T-helper 9 cell (primary cell): ENCODE results near the gene STAP2.
"Not testable (repeated sequence)": the region's sequence is repeated elsewhere in the genome, so short reads cannot be mapped to it uniquely, and the experiment has no call there.

Experiments
- DNase-seq: peaks from one replicate; pipeline ENCODE4 v3.0.0-alpha.2; 2020

STAP2 gene

DNA sequence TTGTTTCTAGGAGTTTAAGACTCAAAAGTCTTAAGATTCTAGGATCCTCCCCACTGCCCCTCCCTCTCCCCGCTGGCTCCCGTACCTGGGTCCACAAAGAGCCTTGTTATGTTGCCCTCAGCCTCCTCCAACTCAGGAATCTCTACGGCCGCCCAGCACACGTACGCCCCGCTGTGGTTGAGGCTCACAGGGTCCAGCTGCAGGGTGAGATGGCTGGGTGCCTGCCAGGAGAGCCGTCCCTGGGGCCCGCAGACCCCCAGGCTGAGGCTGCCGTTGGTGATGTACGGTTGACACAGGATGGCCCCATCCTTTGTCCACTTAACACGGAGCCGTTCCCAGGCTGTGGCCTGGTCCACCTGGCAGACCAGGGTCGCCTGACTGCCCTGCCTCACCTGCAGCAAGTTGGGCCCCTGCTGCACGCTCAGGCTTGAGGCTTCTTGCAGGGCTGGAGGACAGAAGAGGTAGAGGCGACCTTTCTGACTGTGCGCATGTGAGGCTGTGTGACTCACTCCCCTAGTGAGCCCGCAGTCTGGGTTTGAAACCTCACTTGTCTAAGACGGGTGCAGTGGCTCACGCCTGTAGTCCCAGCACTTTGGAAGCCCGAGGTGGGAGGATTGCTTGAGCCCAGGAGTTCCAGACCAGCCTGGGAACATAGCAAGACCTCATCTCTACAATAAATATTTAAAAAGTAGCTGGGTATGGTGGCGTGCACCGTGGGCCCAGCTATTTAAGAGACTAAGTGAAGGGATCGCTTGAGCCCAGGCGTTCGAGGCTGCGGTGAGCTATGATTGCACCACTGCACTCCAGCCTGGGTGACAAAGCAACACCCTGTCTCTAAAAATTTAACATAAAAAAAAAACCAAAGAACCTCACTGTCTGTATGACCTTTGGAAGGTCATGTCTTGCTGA is 40.5 kb downstream of the STAP2 start:
- DNase-seq, result no peak

GRCh38 chr19:4295972-4296771 is 42.5 kb downstream of the STAP2 start:
- DNase-seq, result no peak

DNA sequence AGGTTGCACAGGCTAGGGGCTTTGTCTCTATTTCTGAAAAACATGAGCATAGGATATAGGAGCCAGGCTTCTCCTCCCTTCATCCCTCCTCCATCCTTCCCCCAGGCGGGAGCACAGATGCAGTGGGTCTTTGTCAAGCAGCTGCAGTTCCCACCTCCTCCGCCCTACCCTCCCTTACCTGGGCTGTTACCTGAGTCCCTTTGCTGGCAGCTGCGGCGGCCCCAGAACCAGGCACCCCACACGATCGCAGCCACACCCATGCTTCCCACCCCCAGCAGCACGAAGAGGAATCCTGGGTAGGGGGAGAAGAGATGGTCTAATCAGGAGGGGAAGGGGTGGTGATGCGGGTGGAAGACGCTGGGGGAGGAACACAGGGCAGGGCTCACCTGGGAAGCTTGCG is 44.2 kb downstream of the STAP2 start:
- DNase-seq, result no peak

DNA sequence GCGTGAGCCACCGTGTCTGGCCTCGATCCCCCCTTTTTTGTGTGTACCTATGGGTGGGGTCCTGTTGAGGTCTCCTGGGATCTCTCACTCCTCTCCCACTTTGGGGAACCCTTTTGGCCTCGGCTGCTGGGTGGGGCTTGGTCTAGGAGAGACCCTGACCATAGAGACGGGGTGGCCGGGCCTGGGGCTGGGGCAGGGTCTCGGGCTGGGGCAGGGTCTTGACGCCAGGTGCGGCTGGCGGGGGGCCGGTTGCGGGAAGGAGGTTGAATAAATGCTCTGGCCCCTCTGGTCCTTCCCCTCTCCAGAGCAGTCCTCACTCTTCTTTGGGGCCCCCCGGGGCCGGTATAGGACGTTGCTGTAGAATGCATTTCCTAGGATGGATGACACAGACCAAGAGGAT is 46.1 kb downstream of the STAP2 start:
- DNase-seq, result no peak

DNA sequence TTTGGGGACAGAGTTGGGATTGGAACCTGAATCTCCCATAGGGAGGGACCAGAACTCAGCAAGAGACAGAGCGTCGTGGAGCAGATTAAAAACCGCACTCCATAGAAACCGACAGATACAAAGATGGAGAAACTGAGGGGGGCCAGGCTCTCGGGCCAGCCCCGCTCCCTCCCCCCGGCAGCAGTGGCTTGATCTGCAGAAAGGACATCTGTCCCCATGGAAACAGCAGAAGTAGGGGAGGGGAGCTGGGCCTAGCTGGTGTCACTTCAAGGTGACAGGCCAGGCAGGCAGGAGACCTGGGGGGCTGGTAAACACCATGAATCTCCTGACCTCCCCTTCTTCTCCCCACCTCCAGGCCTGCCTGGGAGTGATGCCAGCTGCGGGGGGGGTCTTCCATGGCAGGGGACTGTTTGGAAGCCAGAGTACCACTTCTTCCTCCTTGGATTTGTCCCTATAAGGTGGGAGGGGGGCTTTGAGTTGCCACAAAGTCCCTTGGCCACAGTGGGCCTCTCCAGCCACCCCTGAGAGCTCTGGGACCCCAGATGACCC is 47.4 kb downstream of the STAP2 start:
- DNase-seq, result no peak

DNA sequence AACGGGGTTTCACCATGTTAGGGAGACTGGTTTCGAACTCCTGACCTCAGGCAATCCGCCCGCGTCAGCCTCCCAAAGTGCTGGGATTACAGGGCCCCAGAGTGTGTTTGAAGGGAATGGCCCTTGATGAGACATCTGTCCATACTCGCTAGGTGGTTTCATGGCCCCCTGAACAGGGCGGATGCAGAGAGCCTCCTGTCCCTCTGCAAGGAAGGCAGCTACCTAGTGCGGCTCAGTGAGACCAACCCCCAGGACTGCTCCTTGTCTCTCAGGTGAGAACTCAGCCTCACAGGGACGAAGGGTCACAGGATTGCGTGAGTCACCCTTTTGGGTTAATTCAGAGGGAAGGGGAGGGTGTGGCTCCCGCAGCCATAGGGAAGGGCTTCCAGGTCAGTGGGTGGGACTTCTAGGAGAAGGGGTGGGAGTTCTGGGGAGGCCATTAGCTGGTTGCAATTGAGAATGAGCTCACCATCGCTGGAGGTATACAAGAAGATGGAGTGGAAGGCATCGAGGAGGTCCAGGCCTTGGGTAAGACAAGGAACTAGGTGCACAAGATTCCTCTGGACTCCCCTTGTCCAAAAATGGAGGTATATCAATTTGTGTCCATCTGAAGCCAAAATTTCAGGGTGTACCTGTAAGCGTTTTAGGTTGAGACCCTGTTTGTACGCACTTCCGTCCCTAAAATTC is 50.4 kb downstream of the STAP2 start:
- DNase-seq, result no peak

DNA sequence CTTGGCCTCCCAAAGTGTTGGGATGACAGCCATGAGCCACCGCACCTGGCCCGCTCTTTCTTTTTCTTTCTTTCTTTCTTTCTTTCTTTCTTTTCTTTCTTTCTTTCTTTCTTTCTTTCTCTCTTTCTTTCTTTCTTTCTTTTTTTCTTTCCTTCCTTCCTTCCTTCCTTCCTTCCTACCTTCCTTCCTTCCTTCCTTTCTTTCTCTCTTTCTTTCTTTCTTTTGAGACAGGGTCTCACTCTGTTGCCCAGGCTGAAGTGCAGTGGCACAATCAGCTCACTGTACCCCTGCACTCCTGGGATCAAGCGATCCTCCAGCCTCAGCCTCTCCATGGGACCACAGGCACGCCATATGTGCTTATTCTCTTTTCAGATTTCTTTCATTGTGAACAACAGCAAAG is 52.5 kb downstream of the STAP2 start:
- DNase-seq, result not testable (repeated sequence)

DNA sequence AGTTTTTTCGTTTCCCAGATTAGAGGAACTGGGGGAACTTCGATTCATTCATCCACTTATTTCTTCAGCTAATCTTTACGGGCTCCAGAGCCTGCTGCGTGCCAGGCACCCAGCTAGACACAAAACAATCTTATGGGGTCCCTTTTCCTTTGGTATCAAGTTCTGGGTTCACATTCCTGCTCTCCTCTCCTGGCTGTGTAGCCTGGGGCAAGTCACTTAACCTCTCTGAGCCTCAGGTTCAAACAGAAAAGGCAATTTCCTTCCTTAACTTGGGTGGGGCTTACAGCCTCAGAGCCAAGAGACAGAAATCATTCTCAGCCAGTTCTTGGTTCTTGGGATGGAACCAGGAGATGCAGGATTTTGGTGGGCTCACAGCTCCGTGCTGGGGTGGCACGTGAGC is 53.7 kb downstream of the STAP2 start:
- DNase-seq, result no peak

DNA sequence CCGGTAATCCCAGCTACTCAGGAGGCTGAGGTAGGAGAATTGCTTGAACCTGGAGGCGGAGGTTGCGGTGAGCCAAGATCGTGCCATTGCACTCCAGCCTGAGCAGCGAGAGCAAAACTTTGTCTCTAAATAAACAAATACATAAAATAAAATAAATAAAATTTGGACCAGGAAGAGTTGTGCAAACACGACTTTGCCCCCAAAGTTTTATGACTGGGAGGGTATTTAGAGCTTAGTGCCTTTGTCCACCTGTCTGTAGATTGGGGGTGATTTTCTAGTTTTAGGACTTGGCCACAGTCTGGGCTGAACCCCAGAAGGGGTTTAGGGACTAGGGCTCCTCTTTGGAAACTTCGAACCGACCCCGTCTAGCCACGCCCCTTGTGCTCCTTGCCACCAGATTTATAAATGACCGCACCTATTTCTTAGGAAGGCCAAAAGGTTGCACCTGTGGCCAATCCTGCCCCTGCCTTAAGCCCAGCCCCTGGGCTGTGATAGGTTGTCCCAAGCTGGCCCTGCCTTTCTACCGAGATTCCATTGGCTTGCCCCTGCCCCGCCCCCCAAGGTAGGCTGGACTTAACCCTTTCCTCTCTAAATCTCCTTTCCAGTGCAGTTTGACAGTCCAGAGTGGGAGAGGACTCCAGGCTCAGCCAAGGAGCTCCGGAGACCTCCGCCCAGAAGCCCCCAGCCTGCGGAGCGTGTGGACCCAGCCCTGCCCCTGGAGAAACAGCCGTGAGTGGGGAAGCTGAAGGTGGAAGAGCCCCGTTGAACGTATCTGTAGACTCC is 54.3 kb downstream of the STAP2 start:
- DNase-seq, result no peak

DNA sequence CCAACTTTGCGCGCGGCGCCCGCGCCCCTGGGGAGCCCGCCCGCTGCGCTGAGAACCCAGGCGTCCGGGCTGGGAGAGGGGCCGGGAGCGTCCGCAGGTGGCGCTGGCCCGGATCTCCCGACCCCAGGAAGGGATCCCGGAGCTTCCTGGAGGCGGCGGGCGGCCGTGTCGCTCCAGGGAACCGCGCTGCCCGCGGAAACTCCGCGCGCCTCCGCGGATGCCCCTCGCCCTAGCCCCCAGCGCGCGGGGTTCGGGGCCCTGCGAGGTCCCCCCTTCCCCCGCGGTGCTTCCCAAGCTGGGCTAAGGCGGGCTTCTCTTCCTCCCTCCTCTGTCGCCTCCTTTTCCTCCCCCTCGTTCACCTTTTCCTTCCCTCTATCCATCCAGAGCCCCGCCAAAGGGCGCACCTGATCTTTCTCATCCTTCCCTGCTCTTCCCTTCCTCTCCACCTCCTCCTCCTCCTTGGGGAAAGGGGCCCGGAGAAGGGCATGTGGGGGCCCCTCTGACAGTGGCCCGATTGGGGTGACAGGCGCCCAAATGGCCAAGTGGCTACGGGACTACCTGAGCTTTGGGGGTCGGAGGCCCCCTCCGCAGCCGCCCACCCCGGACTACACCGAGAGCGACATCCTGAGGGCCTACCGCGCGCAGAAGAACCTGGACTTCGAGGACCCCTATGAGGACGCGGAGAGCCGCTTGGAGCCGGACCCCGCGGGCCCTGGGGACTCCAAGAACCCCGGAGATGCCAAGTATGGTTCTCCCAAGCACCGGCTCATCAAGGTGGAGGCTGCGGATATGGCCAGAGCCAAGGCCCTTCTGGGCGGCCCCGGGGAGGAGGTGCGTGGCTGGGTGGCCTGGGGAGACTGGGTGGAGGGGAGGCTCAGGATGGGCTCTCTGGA is 58.9 kb downstream of the STAP2 start:
- no peak for DNase-seq

DNA sequence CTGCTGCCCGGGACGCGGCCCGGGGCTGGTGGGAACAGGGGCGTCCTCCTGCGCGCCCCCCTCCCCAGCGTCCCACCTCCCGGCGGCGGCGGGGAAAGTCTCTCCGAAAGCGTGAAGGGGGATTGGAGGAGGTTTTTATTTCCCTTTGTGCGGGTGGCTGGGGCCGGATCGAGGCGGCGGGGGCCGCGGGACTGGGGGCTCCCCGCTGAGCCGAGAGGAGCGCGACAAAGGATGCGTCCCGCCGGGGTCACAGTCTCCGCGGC is 59.4 kb downstream of the STAP2 start:
- no peak for DNase-seq

DNA sequence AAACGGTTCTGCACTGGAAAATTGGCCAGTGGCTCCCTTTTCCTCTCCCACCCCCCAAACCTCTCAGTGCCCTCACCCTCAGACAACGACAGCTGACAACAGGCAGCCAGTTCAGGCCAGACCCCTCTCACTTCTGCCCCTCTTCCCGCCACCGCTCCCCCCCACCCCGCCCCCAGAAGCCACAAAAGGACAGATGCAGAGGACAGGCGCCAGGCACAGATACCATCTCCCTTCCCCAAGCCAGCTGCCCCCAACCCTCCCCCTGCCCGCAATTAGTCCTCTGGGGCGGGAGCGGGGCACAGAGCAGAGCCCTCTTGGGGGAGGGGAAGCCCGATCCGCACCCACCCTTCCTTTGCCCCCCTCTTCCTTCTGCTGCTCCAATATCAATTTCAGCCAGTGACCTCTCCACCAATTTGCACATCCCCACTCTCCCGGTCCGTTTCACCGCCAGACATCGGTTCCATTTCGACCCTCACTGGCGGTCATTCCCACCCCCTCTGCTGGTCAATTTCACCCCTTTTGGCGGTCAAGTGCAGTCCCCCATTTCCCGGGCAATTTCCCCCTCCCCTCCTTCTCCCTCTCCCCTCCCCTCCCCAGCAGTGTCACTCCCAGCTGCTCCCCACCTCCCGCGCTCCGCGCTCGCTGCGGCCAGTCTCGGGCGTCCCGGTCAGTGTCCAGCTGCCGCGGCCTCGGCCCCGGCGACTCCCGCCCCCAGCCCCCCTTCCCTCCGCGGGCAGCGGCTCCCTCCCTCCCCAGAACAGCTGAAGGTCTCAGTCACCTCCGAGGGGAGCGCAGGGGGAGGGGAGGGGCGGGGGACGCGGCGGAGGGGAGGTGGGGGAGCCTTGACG is 60.0 kb downstream of the STAP2 start, which contains the start of gene SHD:
TSS of gene SHD (plus strand) at position 848 of the 848 bp plus-strand sequence. CDS start 798 bp downstream, outside the sequence.
- no peak for DNase-seq

DNA sequence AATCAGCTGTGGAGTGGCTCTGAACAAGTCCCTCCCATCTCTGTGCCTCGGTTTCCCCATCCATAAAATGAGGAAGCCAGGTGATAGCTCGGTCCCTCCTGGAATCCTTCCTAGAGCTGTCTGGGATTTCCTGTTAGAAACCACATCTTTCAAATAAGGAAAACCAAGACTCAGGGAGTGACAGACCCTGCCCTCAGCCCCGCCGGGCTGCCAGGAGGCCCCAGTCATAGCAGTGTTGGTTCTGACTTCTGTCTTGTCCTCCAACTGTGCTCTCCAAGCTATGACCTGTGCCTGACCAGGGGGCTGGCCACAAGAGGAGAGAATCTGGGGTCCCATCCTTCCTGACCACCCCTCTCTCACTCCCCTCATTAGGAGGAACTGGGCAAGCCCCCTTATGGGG is 60.6 kb downstream of the STAP2 start:
- no peak for DNase-seq

- no peak for DNase-seq
These were observed 61.4 kb downstream of the STAP2 start for GRCh38 chr19:4277191-4277696.

GRCh38 chr19:4274321-4274686 is 64.3 kb downstream of the STAP2 start:
- DNase-seq, result not testable (repeated sequence)
